ENCODE measurements around the gene TTC39A.

TTC39A gene

DNA sequence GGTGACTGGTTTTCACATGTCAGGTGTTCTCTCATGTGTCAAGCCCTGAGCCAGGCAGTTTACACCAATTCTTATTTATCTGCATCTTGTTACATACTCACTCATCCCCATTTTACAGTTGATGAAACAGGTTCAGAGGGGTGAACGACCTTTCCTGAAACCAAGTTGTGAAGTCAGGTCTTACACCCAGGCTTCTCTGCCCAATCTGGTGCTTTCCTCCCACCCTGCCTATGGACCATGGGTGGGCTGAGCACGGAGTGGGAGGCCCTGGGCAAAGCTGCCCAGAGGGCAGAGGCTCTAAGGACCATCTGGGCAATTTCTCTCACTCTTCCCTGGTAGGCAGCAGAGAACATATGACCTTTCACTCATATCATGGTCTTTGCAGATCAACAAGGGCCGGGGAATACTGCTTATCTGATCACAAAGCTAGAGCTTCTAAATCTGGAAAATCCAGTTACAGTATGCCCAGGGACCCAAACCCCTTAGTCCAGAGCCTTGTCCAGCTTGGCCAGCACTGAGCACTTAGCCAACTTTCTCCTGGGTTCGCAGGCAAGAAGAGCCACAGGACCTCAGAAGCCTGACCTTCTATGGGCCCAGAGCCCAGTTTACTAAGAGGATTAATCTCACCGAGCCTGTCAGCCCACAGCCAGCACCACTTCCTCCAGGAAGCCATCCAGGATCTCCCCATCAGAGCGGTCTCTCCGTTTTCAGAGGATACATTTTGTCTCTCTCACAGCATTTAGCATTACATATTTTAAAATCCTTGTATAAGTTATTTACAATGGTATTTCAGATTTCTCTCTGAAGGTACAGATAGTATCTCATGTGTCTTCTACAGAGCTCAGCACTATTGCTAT lies 16.0 kb upstream of the TTC39A start:
- TF ChIP-seq, protein P1, sequence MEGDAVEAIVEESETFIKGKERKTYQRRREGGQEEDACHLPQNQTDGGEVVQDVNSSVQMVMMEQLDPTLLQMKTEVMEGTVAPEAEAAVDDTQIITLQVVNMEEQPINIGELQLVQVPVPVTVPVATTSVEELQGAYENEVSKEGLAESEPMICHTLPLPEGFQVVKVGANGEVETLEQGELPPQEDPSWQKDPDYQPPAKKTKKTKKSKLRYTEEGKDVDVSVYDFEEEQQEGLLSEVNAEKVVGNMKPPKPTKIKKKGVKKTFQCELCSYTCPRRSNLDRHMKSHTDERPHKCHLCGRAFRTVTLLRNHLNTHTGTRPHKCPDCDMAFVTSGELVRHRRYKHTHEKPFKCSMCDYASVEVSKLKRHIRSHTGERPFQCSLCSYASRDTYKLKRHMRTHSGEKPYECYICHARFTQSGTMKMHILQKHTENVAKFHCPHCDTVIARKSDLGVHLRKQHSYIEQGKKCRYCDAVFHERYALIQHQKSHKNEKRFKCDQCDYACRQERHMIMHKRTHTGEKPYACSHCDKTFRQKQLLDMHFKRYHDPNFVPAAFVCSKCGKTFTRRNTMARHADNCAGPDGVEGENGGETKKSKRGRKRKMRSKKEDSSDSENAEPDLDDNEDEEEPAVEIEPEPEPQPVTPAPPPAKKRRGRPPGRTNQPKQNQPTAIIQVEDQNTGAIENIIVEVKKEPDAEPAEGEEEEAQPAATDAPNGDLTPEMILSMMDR (IDR thresholded peaks at IDR 0.05; ENCODE audit: low read depth, low read length) = no peak
- no peak for DNase-seq (ENCODE audit: low read depth in 2 of 2)

DNA sequence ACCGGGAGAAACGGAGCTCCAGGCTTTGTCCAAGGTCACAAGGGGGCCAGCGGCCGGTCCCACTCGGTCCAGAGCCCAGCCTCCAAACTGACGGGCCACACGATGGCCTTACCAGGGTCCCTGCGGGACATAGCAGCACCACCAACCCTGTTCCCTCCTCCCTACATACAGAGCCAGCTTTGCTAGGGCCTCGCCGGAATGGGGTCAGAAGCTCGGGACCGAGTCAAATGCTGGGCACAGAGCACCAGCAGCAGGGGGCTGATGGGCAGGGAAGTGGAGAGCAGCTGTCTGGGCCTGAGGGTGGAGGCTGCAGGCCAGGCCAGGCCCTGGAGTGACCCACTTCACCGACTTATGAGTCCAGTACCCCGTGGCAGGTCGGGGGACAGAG lies 14.9 kb upstream of the TTC39A start:
- no peak overlapping the region for H3K4me3 ChIP-seq (replicated peaks in 1 of 2; ENCODE audit: low read depth in 2 of 2, low read length in 2 of 2)
- TF ChIP-seq, protein P1 (IDR thresholded peaks at IDR 0.05; ENCODE audit: low read depth, low read length) = no peak
- no peak for DNase-seq (ENCODE audit: low read depth in 2 of 2)

More for the DNA sequence above, 16.0 kb upstream of the TTC39A start:
- no peak overlapping the region for H3K4me3 ChIP-seq (replicated peaks in 1 of 2; ENCODE audit: low read depth in 2 of 2, low read length in 2 of 2)

DNA sequence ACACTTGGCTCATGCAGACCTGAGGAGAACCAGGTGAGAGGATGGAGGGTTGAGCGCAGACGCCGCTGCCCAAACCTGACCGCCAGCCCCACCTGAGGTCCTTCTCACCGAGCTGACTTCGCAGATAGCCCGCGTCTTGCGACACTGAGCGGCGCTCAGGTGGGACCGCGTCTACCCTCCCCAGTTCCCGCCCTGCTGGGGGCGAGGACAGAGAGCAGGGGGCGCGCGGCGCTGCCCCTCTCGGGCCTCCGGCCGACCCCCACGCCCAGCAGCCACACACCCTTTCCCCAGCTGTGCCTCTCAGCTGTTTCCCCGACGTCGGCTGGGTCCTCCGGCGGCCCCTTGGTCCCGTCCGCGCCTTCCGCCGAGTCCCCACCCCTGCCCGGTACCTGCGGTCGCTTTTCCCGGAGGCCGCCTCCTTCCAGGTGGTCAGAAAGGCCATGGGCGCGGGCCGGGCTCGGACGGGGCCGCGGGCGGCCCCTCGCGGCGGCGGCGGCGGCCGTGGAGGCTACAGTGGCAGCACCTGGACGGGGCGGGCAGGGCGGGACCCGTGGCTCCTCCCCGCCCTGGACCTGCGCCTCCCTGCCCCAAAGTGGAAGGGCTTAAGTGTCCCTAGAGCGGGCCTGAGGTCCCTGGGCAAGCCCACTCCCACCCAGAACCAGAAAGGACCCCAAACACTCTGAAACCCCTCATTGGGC lies 14.4 kb upstream of the TTC39A start:
- TF ChIP-seq, protein P1 (IDR thresholded peaks at IDR 0.05; ENCODE audit: low read depth, low read length) = no peak
- no peak for DNase-seq (ENCODE audit: low read depth in 2 of 2)
- H3K4me3 ChIP-seq (replicated peaks in 1 of 2; ENCODE audit: low read depth in 2 of 2, low read length in 2 of 2) = peak overlapping the region; percentile 19 to 26

DNA sequence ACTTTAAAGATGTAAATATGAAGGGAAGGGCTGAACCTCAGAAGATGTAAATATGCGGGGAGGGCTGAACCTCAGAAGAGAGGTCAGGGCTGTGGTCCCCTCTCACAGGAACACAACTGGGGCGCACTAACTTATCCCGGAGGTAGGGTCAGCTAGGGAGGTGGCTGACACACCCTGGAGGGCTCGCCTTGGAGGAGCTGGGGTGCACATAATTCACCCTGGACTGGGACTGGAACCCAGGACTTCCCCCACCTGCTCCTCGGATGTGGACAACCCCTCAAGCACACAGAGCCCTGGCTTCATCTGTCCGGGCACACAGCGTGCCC lies 13.9 kb upstream of the TTC39A start:
- TF ChIP-seq, protein P1 (IDR thresholded peaks at IDR 0.05; ENCODE audit: low read depth, low read length) = no peak
- no peak for DNase-seq (ENCODE audit: low read depth in 2 of 2)
- H3K4me3 ChIP-seq (replicated peaks in 1 of 2; ENCODE audit: low read depth in 2 of 2, low read length in 2 of 2) = no peak overlapping the region

DNA sequence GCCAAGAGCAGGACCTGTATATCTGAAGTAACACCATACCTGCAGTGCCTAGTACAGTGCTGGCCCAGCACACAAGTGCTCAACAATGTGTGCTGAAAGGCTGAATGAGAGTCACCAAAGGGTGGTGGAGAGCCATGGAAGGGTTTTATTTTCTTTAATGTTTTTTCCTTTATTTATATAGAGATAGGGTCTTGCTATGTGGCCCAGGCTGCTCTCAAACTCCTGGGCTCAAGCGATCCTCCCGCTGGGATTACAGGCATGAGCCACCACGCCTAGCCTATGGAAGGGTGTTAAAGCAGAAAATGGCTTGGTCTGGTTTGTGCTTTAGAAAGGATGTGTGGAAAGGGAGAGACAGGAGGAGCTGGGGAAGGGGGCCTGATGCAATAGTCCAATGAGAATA lies 13.3 kb upstream of the TTC39A start:
- no peak for DNase-seq (ENCODE audit: low read depth in 2 of 2)
- no peak overlapping the region for H3K4me3 ChIP-seq (replicated peaks in 1 of 2; ENCODE audit: low read depth in 2 of 2, low read length in 2 of 2)
- TF ChIP-seq, protein P1 (IDR thresholded peaks at IDR 0.05; ENCODE audit: low read depth, low read length) = no peak

DNA sequence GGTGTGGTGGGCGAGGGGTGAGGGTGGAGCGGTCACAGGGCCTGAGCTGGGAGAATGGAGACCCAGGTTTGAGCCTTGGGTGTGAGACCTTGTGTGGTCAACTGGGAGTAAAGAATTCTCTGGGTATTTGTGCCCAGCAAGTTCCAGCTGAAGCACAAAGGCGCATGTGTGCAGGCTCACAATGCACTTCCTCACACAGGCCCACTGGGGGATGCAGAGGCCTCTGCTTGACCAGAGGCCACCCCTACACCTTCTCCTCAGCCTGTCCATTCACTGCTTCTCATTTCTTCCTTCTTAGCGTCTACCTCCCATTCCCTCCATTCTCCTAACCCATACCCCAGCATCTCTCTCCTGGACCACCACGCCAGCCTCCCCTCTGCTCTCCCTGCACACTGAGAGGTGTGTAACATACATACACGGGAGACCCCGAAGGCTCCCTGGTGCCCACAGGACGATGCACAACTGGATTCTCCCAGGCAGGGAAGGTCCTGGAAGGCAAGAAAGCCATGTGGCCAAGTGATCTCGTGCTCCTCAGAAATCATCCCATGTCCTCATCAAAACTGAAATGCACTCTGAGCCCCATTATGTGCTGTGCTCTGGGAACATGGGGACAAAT lies 12.3 kb upstream of the TTC39A start:
- TF ChIP-seq, protein P1 (IDR thresholded peaks at IDR 0.05; ENCODE audit: low read depth, low read length) = no peak
- DNase-seq (ENCODE audit: low read depth in 2 of 2) = no peak
- H3K4me3 ChIP-seq (replicated peaks in 1 of 2; ENCODE audit: low read depth in 2 of 2, low read length in 2 of 2) = no peak overlapping the region

Data from cardiac fibroblast (primary cell).